ENCODE data around the gene ZFAND4. TPM values are rescaled to one million over a fixed set of nuclear protein-coding genes. Genes with fewer than 3 reads are reported as not detected.
"Not testable (repeated sequence)": the region's sequence is repeated elsewhere in the genome, so short reads cannot be mapped to it uniquely, and the experiment has no call there.

Gene ZFAND4
- total RNA-seq, 2 experiments from 2014 or later = 22.3 to 24.3 TPM

- ATAC-seq (ENCODE audit: low read depth) = peak; percentile 60
- DNase-seq = peak; percentile 47
- peaks cover 26% of the 10 kb centered on the region for H3K4me1 Mint-ChIP-seq
- peak overlapping the region; percentile 93 for H3K4me3 Mint-ChIP-seq
- H3K9me3 Mint-ChIP-seq = peaks cover 4% of the 10 kb centered on the region
- peaks cover 15% of the 10 kb centered on the region for H3K36me3 Mint-ChIP-seq
- peak overlapping the region; percentile 94 for H3K27ac Mint-ChIP-seq
- POLR2A ChIA-PET = interaction anchor here (0.8 to 1.6 kb wide), 5 partner anchors 13 to 160 kb away, joined by 3 to 9 read pairs (median 6); partner anchors contain the start of gene ZFAND4
- H3K27me3 Mint-ChIP-seq = no peaks in the 10 kb centered on the region
Observed at GRCh38 chr10:45580371-45581215, 92.0 kb downstream of the ZFAND4 start.

GRCh38 chr10:45578384-45578971 lies 94.1 kb downstream of the ZFAND4 start:
- POLR2A ChIA-PET = no interaction called here
- Mint-ChIP-seq H3K36me3 (peaks cover 3% of the 10 kb centered on the region), H3K27ac (no peak overlapping the region), H3K4me3 (no peak overlapping the region), H3K27me3 (no peaks in the 10 kb centered on the region), H3K9me3 (no peaks in the 10 kb centered on the region), H3K4me1 (peaks cover 26% of the 10 kb centered on the region)
- DNase-seq (no peak), ATAC-seq (ENCODE audit: low read depth) (no peak)

GRCh38 chr10:45575966-45576597 lies 96.5 kb downstream of the ZFAND4 start:
- Mint-ChIP-seq H3K4me3 (no peak overlapping the region), H3K9me3 (no peaks in the 10 kb centered on the region), H3K4me1 (peaks cover 16% of the 10 kb centered on the region), H3K27me3 (no peaks in the 10 kb centered on the region), H3K36me3 (peaks cover 2% of the 10 kb centered on the region), H3K27ac (no peak overlapping the region)
- DNase-seq = no peak
- no peak for ATAC-seq (ENCODE audit: low read depth)
- POLR2A ChIA-PET = no interaction called here

GRCh38 chr10:45575032-45575761 lies 97.4 kb downstream of the ZFAND4 start:
- H3K36me3 Mint-ChIP-seq; H3K27ac Mint-ChIP-seq; H3K9me3 Mint-ChIP-seq; H3K4me3 Mint-ChIP-seq; H3K27me3 Mint-ChIP-seq; ATAC-seq (ENCODE audit: low read depth); DNase-seq; POLR2A ChIA-PET: not testable (repeated sequence)
- H3K4me1 Mint-ChIP-seq = peaks cover 11% of the 10 kb centered on the region

- POLR2A ChIA-PET = no interaction called here
- H3K27me3 Mint-ChIP-seq = no peaks in the 10 kb centered on the region
- DNase-seq (no peak), ATAC-seq (ENCODE audit: low read depth) (no peak)
- H3K9me3 Mint-ChIP-seq = peaks cover 2% of the 10 kb centered on the region
- no peaks in the 10 kb centered on the region for H3K4me1 Mint-ChIP-seq
- H3K4me3 Mint-ChIP-seq = no peak overlapping the region
- no peak overlapping the region for H3K27ac Mint-ChIP-seq
- H3K36me3 Mint-ChIP-seq = peaks cover 5% of the 10 kb centered on the region
Observed at GRCh38 chr10:45569471-45569870, 103.1 kb downstream of the ZFAND4 start.

- POLR2A ChIA-PET = no interaction called here
- Mint-ChIP-seq H3K27ac (peak overlapping the region; percentile 6), H3K4me3 (no peak overlapping the region), H3K27me3 (no peaks in the 10 kb centered on the region), H3K9me3 (peaks cover 2% of the 10 kb centered on the region), H3K4me1 (peaks cover 11% of the 10 kb centered on the region), H3K36me3 (peaks cover 7% of the 10 kb centered on the region)
- ATAC-seq (ENCODE audit: low read depth) (no peak), DNase-seq (no peak)
Observed at GRCh38 chr10:45566415-45566814, 106.2 kb downstream of the ZFAND4 start.

Other genes starting within 250 kb of the ZFAND4 start
- gene WASHC2C, start 54.5 kb upstream of the ZFAND4 start, total RNA-seq = 10 to 100 TPM; 43.6 to 44.7 TPM
- gene AGAP4, start 174.7 kb upstream of the ZFAND4 start, total RNA-seq = 10 to 100 TPM; 25.0 to 30.1 TPM